GM21619 (cell line): ENCODE measurements around the gene DPP6.

ENCODE experiments used
- ATAC-seq: cut with Tn5 transposase; IDR thresholded peaks from one replicate; pipeline ENCODE4 v1.9.1; 2021; ENCODE audit not compliant: unreplicated experiment

The DPP6 gene

DNA sequence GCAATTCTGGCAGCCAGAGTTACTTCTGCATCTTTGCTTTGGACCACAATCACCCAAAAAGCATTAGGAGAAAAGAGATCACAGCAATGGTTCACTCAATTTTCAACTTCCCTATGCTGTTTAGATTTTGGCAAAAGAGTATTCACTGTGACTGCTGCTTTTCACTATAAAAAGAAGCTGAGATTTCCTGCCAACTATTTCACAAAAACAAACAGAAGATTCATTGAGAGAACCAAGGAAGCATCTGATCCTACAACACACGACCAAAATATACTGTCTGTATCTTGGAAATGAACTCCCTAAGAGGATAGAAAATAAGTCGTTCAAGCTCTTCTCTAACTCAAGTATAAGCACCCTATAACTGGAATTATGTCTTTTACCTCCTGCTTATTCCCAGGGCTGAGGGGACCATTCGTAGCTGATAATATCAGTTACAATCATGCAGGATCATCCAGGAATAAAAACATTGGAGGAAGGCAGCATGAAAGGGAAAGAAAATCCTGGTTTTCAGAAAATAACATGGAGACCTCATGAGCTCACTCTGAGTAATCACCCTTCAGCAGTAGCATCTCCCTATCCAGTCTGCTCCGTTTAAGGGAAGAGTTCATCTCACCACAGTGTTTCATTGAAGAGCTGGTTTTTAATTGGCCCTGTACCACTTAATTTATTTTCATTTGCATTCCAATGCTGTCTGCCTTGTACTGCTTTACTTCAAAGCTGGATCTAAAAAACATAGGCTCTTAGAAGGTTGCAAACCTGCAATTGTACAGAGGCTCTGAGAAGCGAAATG, 694.6 kb downstream of the DPP6 start:
- no peak for ATAC-seq

- ATAC-seq: no peak
These were observed 696.0 kb downstream of the DPP6 start for GRCh38 chr7:154748089-154748786.

DNA sequence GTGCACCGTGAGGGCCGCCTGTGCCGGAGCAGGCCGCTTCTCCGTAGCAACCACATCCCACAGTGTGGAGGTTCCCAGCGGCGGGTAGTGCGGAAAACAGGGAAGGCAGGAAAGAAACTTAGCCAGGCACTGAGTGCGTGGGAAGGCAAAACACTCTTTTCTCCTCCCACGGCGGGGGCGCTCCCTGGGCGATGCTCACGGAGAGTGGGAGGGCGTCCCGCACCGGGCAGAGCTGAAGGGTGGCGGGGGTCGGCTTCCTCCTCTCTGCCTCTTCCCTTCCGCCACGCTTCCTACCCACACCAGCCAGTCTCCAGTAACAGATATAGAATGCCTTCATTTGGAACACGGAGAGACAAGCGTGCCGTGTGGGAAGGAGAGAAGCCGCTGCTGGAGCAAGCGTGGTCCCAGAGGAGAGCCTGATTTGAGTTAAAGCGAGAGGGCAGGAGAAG, 698.2 kb downstream of the DPP6 start:
- ATAC-seq: no peak

- no peak for ATAC-seq
These were observed 701.0 kb downstream of the DPP6 start for GRCh38 chr7:154753226-154753625.

DNA sequence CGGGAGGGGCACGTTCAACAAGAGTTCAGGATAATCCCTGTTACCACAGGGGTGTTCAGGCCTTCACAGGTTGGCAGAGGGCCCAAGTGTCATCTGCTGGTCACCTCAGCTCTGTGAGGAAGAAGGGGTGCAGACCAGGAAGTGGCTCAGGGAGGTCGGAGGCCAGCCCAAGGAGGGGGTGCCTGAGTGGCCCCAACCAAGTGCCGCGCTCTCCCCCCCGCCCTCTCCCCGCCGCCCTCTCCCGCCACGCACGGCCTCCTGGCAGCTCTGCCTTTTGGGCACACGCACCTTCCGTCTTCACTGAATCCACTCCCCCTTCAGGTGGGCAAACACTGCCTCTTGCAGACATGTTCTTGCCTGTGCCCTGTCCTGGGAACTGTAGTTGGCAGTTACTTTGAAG, 705.6 kb downstream of the DPP6 start:
- no peak for ATAC-seq

GRCh38 chr7:154759989-154760388, 707.8 kb downstream of the DPP6 start:
- no peak for ATAC-seq

GRCh38 chr7:154765118-154765517, 712.9 kb downstream of the DPP6 start:
- no peak for ATAC-seq

DNA sequence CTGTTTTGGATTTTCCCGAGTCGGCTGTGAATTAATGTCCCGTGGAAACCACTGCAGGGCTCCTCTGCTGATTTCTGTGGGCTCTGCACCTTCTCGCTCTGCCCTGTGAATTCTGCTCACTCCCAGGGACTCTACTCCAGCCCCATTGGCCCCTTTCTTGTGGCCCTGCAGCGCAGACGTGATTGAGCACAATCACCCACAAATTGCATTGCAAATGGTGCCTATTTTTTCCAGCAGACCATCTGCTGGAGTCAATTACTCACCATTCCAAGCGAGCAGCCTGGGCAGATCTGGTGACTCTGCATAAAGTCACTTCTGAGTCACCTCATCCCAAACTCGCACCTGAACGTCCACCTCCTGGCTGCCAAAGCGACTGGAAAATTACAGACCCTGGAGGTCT, 714.9 kb downstream of the DPP6 start:
- no peak for ATAC-seq

DNA sequence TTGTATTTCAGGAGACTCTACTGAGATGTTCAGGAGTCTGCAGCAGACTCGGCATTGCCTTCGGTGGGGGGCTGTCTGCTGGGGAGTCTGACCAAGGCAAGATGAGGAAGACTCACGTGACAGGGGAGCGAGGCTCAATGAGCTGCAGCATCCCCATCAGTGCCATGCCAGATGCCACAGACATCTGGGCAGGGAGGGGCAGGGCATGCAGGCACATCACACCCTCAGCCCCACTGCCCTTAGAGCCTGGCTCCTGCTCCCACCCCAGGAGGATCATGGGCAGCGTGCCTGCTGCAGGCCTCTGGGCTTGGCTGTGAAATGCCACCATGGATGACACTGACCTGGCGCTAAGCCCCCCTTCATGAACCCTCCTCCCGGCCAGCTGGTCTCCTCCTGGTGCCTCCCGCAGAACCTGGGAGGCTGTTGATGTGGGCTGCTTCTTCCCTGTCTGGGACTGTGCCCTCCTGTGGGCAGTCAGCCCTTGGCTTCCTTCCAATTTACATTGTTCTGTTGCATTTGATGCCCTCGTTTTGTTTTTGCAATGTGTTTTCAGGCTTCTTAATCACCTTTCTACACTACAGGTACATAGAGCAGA, 715.7 kb downstream of the DPP6 start:
- ATAC-seq: no peak

GRCh38 chr7:154769001-154769400, 716.8 kb downstream of the DPP6 start:
- no peak for ATAC-seq

- ATAC-seq: no peak
These were observed 717.3 kb downstream of the DPP6 start for GRCh38 chr7:154769527-154769926.

DNA sequence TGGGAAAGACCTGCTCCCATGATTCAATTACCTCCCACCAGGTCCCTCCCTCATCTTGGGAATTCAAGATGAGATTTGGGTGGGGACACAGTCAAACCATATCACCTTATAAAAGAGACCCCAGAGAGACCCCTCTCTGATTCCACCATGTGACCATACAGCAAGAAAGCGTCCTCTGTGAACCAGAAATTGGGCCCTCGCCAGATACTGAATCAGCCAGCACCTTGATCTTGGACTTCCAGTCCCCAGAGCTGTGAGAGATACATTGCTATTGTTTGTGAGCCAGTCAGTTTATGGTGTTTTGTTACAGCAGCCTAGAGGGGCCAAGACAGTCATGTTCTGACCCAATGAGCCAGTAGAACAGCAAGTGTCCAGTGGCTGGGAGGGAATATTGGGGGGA, 718.2 kb downstream of the DPP6 start:
- ATAC-seq: no peak

GRCh38 chr7:154770962-154771361, 718.8 kb downstream of the DPP6 start:
- no peak for ATAC-seq

GRCh38 chr7:154774303-154774969, 722.2 kb downstream of the DPP6 start:
- ATAC-seq: no peak

- no peak for ATAC-seq
These were observed 723.5 kb downstream of the DPP6 start for GRCh38 chr7:154775681-154776080.

GRCh38 chr7:154776350-154776749, 724.2 kb downstream of the DPP6 start:
- ATAC-seq: no peak

- no peak for ATAC-seq
These were observed 724.8 kb downstream of the DPP6 start for GRCh38 chr7:154777023-154777422.

DNA sequence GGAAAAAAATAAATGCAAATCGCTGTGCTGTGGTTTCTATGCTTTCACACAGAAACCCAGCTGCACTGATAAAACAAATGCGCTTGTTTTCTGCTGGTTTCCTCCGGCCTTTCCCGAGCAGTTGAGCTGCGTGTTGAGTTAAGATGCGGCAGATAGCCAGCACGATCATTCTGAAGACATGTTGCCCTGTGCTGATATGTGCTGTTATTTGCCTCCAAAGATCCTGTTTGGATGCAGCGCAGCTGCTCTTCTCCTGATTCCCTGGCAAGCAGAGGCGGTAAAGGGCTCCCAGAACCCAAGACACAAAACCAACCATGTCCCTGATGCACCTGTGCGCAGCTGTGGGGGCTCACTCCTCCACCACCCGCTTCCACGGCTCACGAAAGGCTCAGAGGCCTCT, 725.3 kb downstream of the DPP6 start:
- no peak for ATAC-seq

- no peak for ATAC-seq
These were observed 725.7 kb downstream of the DPP6 start for GRCh38 chr7:154777908-154778307.

GRCh38 chr7:154781369-154782303, 729.4 kb downstream of the DPP6 start:
- no peak for ATAC-seq
